Cardiac muscle cell (in vitro differentiated cells and primary cell): Measurements from ENCODE around the gene MNX1. TPM values are rescaled to one million over a fixed set of nuclear protein-coding genes. Genes with fewer than 3 reads are reported as not detected.
A peak's percentile ranks its signal among the peaks of the same experiment; 100 is the strongest.

Source experiments
- DNase-seq, 2 donors: peaks; one replicate each; pipeline versions ENCODE4 v3.0.0 to v3.0.0-alpha.2; 2010 to 2017; ENCODE audit warnings: low read depth in 1 of 2, low spot score in 1 of 2
- H3K27ac ChIP-seq: fragments of 200-600 bp; sonication (generic); 2 replicates; pipeline ENCODE4 v1.5.1; 2016
- H3K27me3 ChIP-seq: fragments of 200-600 bp; sonication (generic); 2 replicates; pipeline ENCODE4 v1.6.0; 2016; ENCODE audit warnings: control low read depth
- H3K36me3 ChIP-seq: fragments of 200-600 bp; sonication (generic); 2 replicates; pipeline ENCODE4 v1.5.1; 2016; ENCODE audit warnings: control low read depth
- H3K4me1 ChIP-seq: fragments of 200-600 bp; sonication (generic); 2 replicates; pipeline ENCODE4 v1.8.1; 2017; ENCODE audit warnings: low read depth, mild to moderate bottlenecking, mixed run types
- H3K4me3 ChIP-seq: fragments of 200-600 bp; sonication (generic); 2 replicates; pipeline ENCODE4 v1.5.1; 2016; ENCODE audit warnings: mild to moderate bottlenecking
- H3K9me3 ChIP-seq: fragments of 200-600 bp; sonication (generic); 2 replicates; pipeline ENCODE4 v1.5.1; 2017; ENCODE audit warnings: low read depth, mild to moderate bottlenecking, control low read depth
- polyA plus RNA-seq: library from polyadenylated mRNA; unstranded; fragments of >200 nt; fragmentation: Nextera tagmentation; extraction: Ambion mirVana; gene quantifications from 2 replicates; pipeline ENCODE4 v1.2.1, GENCODE V29; 2016
- total RNA-seq: library from RNA; depleted of rRNA; stranded (reverse); fragments of >200 nt; gene quantifications from 2 replicates; pipeline ENCODE4 v1.2.3, GENCODE V29; 2016
- TF ChIP-seq, protein P1 (sequence below): IDR thresholded peaks from 2 replicates; pipeline ENCODE4 v1.5.1; 2012; ENCODE audit warnings: low read depth, mild to moderate bottlenecking, low read length

Gene MNX1
- total and polyA plus RNA-seq, 2 experiments from 2014 or later, result 0.35 to 0.77 TPM

DNA sequence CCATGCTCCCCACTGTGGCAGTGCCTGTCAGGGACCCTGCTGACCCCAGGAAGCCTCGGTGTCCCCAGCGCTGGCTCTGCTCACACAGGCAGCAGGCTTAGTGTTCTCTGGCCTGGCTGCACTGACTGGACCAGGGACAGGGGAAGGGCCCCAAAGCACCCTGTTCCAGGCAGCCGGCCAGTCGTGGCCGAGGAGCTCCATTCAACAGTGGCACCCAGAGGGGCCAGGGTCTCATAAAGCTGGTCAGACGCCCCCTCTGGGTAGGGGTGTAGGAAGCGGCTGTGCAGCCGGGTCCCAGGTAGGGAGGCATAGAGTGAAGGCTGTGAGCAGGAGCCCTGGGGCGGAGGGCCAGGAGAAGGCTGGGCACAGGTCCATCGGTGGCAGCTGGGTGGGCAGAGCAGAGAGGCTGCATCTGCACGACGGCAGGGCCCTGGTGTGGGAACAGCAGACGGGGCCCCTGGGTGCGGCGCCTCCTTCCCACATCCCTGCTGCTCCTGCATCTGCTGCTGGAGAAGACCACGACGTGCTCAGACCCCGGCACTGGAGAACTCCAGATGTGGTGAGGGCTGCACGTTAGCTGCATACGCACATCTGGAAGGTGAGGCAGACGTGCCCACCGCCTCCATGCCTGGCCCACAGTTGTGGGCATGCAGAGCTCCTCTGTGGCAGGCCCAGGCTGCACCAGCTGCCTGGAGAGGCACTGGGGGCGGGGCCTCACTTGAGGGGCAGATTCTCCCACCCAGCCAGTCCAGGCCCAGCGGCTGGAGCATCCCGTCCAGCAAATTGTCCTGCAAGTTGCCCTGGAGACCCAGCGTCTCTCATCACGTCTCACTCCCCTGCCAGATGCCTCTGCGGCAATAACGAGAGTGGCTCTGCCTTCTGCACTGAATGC is 25.1 kb downstream of the MNX1 start:
- Histone ChIP-seq H3K27ac (no peak overlapping the region), H3K27me3 (peaks cover under 1% of the 10 kb centered on the region), H3K36me3 (no peaks in the 10 kb centered on the region), H3K9me3 (no peaks in the 10 kb centered on the region), H3K4me1 (no peaks in the 10 kb centered on the region), H3K4me3 (no peak overlapping the region)
- TF ChIP-seq, protein P1, sequence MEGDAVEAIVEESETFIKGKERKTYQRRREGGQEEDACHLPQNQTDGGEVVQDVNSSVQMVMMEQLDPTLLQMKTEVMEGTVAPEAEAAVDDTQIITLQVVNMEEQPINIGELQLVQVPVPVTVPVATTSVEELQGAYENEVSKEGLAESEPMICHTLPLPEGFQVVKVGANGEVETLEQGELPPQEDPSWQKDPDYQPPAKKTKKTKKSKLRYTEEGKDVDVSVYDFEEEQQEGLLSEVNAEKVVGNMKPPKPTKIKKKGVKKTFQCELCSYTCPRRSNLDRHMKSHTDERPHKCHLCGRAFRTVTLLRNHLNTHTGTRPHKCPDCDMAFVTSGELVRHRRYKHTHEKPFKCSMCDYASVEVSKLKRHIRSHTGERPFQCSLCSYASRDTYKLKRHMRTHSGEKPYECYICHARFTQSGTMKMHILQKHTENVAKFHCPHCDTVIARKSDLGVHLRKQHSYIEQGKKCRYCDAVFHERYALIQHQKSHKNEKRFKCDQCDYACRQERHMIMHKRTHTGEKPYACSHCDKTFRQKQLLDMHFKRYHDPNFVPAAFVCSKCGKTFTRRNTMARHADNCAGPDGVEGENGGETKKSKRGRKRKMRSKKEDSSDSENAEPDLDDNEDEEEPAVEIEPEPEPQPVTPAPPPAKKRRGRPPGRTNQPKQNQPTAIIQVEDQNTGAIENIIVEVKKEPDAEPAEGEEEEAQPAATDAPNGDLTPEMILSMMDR, result no peak
- DNase-seq, result no peak

DNA sequence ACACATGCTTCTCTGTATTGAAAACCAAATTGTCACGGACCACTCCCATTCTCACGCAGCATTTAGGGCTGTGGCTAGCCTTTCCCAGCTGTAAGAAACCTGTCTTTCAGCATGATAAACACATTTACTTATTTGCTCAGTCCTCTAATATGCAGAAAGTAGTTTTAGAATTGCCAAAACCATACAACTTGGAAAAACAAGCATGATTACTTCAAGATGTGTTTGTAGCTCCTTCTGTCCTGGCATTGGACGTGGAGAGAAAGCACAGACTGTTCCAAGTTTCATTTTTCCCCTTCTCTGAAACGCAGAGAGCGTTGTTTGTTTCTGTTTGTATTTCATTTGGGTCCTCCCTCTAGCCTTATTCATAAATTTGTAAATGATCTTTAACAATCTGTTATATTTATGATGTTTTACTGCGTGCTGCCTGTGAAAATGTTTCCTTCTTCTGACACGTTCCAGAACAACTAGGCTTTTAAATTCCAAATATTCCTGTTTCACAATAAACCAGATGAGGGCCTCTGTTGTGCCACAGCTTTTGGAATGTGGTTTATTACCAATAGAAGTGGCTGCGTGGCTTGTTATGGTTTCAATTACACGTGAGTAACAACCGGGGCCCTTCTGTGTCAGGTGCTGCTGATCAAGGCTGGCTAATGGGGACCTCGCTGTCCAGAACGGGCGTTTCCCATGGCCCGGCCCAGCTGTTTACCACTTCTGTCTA is 26.1 kb downstream of the MNX1 start:
- H3K27ac ChIP-seq, result no peak overlapping the region
- H3K4me1 ChIP-seq, result no peaks in the 10 kb centered on the region
- H3K9me3 ChIP-seq, result no peaks in the 10 kb centered on the region
- peak in 1 of 2 donors; percentile 25 for DNase-seq
- no peaks in the 10 kb centered on the region for H3K27me3 ChIP-seq
- no peak overlapping the region for H3K4me3 ChIP-seq
- TF ChIP-seq, protein P1, result no peak
- H3K36me3 ChIP-seq, result no peaks in the 10 kb centered on the region

DNA sequence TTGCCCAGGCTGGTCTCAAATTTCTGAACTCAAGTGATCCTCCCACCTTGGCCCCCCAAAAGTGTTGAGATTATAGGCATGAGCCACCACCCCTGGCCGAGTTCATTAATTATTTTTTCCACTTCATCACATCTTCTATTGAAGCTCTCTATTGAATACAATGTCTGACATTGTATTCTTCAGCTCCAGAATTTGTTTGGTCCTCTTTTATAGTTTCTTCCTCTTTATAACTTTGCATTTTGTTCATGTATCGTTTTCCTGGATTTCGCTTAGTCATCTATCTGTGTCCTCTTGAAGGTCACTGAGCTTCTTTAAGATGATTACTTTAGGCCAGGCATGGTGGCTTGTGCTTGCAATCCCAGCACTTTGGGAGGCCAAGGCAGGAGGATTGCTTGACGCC is 30.8 kb downstream of the MNX1 start:
- DNase-seq, result no peak
- no peaks in the 10 kb centered on the region for H3K36me3 ChIP-seq
- H3K4me3 ChIP-seq, result no peak overlapping the region
- H3K27ac ChIP-seq, result no peak overlapping the region
- H3K4me1 ChIP-seq, result no peaks in the 10 kb centered on the region
- TF ChIP-seq, protein P1, result no peak
- no peaks in the 10 kb centered on the region for H3K9me3 ChIP-seq
- H3K27me3 ChIP-seq, result no peaks in the 10 kb centered on the region

DNA sequence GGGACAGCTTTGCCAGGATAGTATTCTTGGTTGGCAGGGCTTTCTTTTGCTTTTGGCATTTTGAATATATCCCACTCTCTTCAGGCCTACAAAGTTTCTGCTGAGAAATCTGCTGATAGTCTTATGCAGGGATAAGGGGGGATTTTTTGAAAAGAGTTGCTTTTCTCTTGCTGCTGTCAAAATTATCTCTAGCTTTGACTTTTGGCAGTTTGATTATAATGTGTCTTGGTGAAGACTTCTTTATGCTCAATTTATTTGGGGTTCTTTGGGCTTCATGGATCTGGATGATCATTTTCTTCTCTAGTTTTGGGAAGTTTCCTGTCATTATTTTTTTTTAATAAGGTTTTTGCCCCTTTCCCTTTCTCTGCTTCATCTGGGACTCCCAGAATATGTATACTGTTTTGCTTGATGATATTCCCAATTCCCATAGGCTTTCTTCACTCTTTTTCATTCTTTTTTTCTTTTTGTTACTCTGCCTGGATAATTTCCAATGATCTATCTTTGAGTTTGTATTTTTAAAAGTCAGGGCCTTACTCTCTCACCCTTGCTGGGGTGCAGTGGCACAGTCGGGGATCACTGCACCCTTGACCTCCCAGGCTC is 31.4 kb downstream of the MNX1 start:
- TF ChIP-seq, protein P1, result no peak
- Histone ChIP-seq H3K9me3 (no peaks in the 10 kb centered on the region), H3K4me1 (no peaks in the 10 kb centered on the region), H3K36me3 (no peaks in the 10 kb centered on the region), H3K4me3 (no peak overlapping the region), H3K27ac (no peak overlapping the region), H3K27me3 (no peaks in the 10 kb centered on the region)
- DNase-seq, result no peak

DNA sequence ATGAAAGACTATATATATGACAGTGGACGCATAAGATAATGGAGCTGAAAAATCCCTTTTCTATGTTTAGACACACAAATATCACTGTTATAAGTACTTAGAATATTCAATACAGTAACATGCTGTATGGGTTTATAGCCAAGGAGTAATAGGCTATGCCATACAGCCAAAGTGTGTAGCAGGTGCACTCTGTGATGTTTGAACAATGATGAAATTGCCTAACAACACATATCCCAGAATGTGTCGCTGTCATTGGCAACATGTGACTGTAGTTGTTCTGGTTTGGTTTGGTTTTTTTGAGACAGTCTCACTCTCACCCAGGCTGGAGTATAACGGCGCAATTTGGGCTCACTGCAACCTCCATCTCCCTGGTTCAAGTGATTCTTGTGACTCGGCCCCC is 34.8 kb downstream of the MNX1 start:
- Histone ChIP-seq H3K36me3 (no peaks in the 10 kb centered on the region), H3K4me3 (no peak overlapping the region), H3K9me3 (no peaks in the 10 kb centered on the region), H3K27me3 (no peaks in the 10 kb centered on the region), H3K27ac (no peak overlapping the region), H3K4me1 (no peaks in the 10 kb centered on the region)
- TF ChIP-seq, protein P1, result no peak
- no peak for DNase-seq
